ENCODE data around the gene DGKE.

The DGKE gene

DNA sequence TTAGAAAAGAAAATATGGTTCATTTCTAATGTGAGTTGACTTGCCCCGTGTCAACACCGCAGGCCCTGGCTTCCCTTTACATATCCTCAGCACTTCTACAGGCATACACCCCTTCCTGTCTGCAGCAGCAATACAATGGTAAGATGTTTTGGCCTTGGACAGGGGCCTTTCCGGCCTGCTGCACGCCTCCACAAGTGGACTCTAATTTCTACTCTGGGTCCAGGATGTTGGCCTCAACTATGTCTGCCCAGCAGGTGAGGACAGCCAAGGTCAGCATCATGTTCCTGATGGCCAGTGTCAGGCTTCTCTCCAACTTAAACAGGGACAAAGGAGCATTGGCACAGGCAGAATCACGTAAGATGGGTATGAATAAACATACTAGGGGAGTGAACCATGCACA lies 11.2 kb upstream of the DGKE start:
- TF ChIP-seq, protein P1, sequence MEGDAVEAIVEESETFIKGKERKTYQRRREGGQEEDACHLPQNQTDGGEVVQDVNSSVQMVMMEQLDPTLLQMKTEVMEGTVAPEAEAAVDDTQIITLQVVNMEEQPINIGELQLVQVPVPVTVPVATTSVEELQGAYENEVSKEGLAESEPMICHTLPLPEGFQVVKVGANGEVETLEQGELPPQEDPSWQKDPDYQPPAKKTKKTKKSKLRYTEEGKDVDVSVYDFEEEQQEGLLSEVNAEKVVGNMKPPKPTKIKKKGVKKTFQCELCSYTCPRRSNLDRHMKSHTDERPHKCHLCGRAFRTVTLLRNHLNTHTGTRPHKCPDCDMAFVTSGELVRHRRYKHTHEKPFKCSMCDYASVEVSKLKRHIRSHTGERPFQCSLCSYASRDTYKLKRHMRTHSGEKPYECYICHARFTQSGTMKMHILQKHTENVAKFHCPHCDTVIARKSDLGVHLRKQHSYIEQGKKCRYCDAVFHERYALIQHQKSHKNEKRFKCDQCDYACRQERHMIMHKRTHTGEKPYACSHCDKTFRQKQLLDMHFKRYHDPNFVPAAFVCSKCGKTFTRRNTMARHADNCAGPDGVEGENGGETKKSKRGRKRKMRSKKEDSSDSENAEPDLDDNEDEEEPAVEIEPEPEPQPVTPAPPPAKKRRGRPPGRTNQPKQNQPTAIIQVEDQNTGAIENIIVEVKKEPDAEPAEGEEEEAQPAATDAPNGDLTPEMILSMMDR (IDR thresholded peaks at IDR 0.05), result no peak
- no peak for TF ChIP-seq ZFX (IDR thresholded peaks at IDR 0.05; ENCODE audit: borderline replicate concordance)
- H3K27ac ChIP-seq, result no peak overlapping the region

DNA sequence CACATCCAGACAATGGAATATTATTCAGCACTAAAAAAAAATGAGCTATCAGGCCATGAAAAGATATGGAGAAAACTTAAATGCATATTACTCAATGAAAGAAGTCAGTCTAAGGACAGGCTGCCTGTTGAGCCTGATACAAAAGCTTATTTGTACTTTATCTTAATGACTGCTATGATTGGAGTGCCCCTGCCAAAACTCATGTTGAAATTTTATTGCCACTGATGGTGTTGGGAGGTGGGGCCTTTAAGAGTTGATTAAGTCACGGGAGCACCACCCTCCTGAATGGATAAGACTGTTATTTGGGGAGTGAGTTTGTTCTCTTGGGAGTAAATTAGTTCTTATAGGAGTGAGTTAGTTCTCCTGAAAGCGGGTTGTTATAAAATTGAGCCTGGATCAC lies 10.1 kb upstream of the DGKE start:
- no peak for TF ChIP-seq ZFX (IDR thresholded peaks at IDR 0.05; ENCODE audit: borderline replicate concordance)
- TF ChIP-seq, protein P1 (IDR thresholded peaks at IDR 0.05), result no peak
- no peak overlapping the region for H3K27ac ChIP-seq

DNA sequence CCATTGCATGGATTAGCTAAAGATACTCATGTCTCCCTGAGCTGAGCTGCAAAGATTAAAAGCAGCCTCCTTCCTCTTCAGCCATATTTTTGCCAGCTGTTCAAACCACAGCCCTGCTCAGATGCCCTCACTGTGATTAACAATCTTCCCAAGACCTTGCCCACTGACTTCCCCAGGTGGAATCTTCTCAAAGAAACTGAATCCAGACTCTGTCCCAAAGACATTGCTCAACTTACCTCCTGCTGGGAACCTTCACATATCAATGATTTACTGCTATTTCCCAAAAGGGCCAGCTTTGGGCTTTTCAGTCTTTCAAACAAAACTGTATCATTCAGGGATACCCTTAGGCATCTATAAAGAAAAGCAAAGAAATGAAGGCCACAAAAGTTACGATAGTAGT lies 9.4 kb upstream of the DGKE start:
- H3K27ac ChIP-seq, result no peak overlapping the region
- TF ChIP-seq, protein P1 (IDR thresholded peaks at IDR 0.05), result no peak
- no peak for TF ChIP-seq ZFX (IDR thresholded peaks at IDR 0.05; ENCODE audit: borderline replicate concordance)

DNA sequence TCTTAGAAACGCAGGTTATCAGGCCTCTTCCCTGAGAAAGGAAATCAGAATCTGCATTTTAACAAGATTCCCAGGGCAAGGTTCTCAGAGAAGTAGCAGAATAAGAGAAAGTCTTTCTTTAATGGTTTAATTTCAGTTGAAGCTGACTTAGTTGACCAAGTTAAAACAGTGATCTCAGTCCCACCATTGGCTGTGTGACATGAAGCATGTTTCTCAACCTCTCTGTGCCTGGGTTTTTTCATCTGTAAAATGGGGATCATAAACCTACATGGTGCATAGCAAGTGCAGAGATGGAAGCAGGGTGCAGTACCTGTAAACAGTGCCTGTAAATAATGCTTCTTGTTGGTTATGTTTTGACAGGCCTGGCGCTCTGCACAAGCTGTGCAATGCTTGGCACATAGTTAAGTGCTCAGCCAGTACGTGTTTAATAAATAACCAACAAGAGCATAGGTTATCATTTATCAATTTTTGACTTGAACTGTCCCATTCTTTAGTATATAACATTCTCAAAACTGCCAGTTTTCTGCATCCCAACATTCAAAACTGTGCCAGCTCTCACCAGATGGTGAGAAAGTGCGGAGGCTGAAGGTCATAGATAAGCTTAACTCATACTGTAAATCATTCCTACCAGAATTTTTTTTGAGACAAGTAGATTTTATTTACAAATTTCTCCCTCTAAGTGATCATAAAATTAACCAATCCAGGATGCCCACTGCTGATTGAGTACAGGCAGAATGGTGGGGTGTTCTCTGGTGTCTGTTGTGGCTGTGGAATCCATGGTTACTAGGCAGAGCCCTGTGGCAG lies 7.1 kb upstream of the DGKE start:
- TF ChIP-seq, protein P1 (IDR thresholded peaks at IDR 0.05), result no peak
- no peak for TF ChIP-seq ZFX (IDR thresholded peaks at IDR 0.05; ENCODE audit: borderline replicate concordance)
- no peak overlapping the region for H3K27ac ChIP-seq

DNA sequence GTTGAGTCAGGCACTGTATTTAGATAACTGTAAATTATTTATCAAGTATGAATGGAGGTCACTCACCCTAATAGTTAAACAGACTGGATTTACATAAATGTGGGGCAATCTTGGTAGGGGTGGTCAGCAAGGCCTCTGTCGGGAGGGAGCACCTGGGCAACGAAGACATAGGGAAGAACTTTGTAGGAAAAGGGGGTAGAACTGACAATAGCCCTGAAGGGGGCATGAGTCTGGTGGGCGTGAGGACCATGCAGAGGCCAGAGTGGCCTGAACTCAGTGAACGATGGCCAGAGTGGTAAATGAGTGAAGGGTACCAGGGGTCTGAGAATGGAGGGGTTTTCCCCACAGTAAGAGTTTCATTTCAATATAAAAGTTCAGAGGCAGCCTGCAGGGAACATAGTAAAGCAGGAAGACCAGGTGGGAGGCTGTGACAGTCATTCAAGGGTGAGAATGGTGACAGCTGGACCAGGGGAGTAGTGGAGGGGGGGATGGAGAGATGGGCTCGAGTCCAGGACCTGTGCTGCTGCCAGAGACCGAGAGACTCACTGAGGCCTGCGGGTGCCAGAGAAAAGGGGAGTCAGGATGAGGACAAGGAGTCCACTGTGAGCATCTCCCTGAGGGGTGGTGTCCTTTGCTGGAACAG lies 3.1 kb upstream of the DGKE start:
- TF ChIP-seq, protein P1 (IDR thresholded peaks at IDR 0.05), result no peak
- TF ChIP-seq ZFX (IDR thresholded peaks at IDR 0.05; ENCODE audit: borderline replicate concordance), result no peak
- no peak overlapping the region for H3K27ac ChIP-seq

DNA sequence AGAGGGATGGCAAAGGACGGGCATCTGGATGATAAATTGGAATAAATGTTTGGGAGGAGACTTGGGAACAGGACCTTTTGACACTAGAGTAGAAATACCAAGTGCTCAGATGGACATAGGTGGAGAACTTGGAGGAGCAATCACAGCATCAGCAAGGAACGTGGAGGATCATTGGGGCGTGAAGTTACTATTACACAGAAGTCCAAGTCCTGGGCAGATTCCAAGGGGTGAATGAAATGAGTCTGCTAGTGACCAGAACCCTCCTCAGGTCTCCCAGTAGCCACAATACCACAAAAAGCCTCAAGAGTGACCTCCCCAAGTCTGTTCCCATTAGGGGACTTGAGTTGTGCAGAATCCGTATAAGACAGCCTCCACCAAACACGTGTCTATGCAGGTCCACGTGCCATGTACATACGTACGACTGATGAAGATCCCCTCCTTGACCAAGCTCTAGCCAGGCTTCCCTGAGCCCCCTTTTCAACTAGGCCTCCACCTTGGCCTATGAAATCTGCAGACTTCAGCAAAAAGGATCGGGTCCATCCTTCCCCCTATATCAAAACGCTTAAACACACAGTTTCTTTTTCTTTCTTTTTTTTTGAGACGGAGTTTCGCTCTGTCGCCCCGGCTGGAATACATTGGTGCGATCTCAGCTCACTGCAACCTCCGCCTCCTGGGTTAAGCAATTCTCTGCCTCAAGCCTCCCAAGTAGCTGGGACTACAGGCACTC lies 2.4 kb upstream of the DGKE start:
- H3K27ac ChIP-seq, result no peak overlapping the region
- TF ChIP-seq, protein P1 (IDR thresholded peaks at IDR 0.05), result no peak
- no peak for TF ChIP-seq ZFX (IDR thresholded peaks at IDR 0.05; ENCODE audit: borderline replicate concordance)

All from 22Rv1 (cell line).